GM19397 (cell line): ENCODE data around the gene ADGRG6.

Experiments used
- ATAC-seq: cut with Tn5 transposase; IDR thresholded peaks from one replicate; pipeline ENCODE4 v1.9.1; 2021; ENCODE audit warnings: mild to moderate bottlenecking, moderate library complexity; ENCODE audit not compliant: unreplicated experiment

ADGRG6 gene

DNA sequence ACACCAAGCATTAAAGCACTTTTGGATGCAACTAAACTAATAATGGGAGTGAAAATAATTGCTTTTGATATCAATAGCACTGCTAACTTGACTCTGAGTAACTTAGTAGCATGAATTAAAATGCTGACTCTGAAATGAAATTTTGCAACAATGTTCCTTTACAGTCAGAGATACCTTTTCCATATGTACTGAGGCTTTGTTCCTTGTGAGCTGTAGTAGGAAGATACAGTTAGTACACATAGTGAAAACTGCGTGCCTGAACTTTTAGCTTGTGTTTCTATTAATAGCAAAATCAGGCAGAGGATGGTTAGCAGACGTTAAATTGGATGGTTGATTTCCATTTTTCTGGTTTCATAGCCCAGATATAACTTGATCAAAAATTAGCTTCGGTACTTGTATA is 18.6 kb downstream of the ADGRG6 start:
- ATAC-seq: no peak

DNA sequence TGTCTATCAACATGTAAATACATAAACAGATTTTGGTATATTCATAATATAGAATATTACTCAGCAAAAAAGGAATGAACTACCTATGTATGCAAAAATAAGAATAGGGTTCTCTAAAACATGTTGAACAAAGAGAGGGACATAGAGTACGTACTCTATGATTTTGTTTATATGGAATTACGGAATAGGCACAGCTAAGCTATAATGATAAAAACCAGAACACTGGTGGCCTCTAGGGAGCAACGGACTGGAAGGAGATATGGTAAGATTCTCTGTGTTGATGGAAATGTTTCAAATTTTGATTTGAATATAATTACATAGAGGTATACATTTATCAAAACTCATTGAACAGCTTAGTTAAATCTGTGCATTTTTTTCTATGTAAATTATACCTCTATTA is 19.6 kb downstream of the ADGRG6 start:
- ATAC-seq: no peak

DNA sequence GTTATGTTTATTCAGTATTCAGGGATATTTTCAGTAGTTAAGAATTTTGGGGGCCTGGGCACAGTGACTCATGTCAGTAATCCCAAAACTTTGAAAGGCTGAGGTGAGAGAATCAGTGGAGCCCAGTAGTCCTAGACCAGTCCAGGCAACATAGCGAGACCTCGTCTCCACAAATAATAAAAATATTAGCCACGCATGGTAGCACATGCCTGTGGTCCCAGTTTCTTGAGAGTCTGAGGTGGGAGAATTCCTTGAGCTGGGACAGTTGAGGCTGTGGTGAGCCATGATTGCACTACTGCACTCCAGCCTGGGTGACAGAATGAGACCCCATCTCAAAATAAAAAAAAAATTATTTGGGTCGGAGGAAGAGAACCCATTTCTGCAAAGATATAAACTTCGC is 20.3 kb downstream of the ADGRG6 start:
- ATAC-seq: no peak

DNA sequence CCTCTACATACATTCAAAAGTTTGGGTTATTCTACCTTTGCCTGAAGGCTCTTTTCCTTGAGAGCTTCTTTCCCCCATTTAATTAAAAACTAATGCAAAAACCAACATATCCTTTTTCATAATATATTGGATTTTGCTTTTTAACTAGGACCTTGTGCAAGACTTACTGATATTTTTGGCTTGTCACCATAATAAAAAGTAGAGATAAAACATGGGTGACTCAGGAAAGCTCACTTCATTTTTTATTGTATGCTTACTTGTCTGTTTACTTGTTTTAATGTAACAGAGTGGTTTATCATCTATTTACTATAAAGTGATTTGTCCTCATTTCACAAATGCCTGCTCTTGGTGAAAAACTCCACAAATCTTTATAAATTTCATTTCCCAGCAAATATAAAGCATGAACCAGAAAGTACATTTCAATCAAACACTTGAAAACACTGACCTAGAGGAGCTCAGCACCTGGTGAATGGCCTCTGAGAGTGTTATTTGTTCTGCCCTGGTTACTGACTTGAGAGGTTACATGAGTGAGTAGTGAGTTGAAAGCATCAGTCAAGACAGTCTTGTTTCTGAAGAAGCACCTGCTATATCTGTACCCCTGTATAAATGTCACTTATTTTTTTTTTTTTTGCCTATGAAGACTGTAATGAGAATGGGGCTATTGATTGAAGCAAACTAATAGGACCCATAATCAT is 20.8 kb downstream of the ADGRG6 start:
- no peak for ATAC-seq

DNA sequence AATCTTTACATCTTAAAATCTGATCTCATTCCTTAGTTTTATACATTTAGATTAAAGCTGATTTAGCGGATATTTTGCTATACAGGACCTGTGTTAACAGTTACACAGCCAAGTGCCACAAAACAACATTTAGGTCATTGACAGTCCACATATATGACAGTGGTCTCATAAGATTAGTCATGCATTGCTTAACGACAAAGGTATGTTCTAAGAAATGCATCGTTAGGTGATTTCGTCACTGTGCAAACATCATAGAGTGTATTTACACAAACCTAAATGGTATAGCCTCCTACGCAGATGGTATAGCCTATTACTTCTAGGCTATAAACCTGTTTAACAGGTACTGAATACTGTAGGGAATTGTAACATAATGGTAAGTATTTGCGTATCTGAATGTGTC is 21.6 kb downstream of the ADGRG6 start:
- ATAC-seq: no peak

DNA sequence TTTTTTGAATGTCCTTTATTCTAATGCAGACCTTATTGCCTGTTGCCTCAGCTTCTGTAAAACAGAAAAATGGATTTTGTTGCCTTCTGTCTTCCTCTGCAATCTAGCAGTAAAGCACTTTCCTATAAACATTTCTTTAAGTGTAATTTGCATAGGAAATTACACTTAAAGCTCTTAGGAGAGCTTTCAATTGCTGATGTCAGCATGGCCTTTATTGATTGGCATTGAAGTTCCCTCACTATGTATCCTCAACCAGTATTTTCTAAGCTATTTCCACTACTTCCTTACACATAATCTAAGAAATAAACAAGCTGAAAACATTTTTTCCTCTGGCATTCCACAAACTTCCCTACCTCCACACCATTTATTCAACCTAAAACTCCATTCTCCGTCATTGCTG is 22.3 kb downstream of the ADGRG6 start:
- ATAC-seq: no peak

DNA sequence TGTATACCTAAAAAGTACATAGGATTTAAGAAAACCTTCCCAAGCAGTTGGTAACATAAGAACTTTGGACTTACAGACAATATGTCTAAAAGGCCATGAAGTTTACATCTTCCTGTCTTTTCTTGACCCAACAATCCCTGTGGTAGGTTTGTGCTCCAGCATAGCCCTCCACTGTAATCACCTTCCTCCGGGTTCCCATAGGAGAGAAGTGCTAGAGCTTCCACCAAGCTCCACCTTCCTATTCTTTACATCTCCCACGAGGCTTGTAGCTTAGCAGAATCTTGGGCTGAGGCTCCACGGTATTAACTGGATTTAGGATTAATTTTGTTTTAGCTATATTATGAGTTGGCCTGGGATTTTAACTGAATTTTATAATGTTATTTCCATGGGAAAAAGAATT is 23.3 kb downstream of the ADGRG6 start:
- no peak for ATAC-seq

DNA sequence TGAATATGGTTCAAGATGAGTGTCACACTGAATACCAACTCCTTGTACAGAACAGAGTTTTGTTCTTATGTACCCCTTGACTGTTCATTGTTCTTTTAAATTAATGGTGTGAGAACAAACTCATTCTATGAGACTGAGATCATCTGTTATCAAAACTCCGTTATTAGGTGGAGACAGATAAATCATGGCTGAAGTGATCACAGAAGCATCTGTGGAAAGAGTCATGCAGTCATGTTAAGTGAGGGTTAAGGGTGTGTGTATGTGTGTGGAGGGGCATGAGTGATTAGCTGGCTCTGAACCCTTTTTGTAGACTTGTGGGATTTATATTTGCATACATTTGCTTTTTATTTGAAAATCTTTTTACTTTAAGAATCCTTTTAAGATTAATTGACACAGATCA is 24.7 kb downstream of the ADGRG6 start:
- ATAC-seq: no peak

DNA sequence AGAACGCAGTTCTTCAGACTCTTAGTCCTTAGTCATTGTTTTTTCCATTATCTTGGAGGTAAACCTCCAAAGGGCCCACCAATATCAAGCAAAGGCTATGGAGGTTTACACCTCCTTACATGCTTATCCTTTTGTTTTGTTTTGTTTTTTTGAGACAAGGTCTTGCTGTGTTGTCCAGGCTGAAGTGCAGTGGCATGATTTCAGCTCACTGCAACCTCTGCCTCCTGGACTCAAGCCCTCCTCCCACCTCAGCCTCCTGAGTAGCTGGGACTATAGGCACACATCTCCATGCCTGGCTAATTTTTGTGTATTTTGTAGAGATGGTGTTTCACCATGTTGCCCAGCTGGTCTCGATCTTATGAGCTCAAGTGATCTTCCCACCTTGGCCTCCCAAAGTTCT is 26.3 kb downstream of the ADGRG6 start:
- ATAC-seq: no peak

DNA sequence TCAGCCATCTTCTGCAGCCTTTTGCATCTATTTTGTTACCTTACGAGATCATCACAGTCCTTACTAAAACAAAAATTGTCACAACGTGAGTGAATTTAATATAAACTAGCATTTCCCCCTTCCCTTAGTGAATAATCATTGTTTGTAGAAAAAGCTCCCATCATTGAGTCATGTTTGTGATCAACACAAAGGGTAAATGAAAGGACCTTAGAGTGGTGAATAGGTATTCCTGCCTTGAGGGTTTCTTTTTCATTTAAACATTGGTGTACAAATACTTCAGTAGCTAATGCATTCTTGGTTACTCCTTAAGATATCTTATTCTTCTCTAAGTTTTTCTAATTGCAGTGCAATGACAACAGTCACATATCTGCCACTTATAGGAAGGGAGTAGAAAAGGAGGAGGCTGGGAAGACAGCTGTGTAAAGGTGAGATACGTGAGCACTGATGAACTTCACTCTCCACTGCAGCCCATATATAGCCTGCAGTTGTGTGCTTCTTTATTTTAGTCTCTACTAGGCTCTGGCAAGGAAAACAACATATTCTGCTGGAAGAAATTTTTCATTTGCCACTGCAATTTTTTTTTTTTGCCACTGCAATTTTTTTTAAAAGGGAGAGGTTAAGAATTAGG is 27.8 kb downstream of the ADGRG6 start:
- ATAC-seq: no peak

DNA sequence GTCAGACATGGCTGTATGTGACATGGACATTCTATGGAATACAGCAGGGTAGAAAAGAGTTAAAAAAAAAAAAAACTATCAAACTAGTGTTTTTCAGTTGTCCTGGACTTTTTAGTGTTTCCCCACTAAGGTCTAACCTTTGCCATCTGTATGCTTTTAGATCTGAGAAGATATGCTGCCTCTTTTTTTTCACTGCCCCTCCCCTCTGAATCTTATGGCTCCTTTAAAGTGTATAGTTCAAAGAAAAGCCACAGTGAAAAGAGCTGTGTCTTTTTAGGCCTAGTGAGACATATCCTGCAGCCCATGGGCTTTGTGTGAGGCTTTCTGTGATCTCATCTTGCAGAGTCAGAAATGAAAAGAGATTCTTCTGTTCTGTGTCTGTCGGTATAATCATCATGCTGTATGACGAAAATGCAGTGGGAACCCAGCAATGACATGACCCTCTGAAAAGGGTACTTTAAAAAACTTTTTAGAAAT is 29.3 kb downstream of the ADGRG6 start:
- no peak for ATAC-seq

DNA sequence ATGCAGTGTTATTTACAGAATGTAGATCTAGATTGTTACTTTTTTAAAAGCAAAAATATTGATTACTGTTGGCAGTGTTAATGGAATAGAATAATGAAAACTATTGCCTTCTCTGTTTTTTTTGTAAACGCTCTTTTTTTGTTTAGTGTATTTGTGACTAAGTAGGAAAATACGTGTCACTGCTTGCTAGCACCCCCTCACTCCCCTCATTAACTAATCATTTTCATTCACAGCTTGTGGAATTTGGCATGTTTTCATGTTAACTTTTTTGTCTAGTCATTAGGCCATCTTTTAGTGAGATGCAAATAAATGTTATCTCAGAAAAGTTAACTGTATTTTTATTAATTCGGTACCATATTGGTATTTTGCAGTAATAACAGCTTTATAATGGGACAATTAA is 29.8 kb downstream of the ADGRG6 start:
- no peak for ATAC-seq

DNA sequence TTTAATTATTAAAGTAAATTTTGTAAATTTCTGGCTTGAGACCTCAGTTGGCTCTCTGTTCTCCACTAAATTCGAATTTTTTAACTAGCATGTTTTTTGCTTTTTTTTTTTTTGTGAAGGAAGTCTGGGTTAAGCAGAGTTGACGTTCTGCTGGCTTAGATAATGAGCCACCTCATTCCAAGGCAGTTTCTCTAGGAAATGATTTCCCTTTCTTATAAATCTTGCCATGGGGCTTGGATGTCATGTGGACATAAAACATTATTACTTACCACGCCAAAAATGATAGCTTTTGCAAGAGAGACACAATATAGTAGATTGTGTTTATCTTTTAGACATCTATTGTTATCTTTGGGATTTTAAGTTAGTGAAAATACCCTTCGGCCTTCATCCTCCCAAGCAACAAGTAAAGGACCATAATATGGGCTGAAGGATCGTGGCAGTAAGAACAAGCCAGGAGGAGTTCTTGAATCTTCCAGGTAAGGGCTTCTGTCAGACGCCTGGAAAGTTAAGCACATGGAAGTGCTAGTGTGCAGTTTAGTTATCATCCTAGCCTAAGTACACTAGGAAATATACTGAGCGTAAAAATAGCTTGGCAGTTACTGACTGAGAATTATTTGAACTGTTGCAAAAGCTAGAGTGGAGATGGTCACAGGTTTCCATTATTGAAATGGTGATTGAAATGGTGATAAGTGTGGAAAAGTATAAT is 30.7 kb downstream of the ADGRG6 start:
- ATAC-seq: no peak

DNA sequence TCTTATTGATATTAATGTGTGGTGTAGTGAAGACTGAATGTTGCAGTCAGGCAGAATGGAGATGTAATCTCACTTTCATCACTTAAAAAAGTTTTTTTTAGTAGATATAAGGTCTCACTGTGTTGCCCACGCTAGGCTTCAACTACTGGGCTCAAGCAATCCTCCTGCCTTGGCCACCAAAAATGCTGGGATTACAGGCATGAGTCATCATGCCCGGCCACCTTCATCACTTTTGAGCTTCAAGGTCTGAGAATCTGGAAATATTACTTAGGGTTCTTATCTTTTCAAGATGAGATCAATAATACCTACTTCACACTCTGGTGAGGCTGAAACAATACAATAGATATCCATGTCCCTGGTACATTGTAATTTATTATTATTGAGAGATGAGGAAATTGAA is 31.6 kb downstream of the ADGRG6 start:
- ATAC-seq: no peak

DNA sequence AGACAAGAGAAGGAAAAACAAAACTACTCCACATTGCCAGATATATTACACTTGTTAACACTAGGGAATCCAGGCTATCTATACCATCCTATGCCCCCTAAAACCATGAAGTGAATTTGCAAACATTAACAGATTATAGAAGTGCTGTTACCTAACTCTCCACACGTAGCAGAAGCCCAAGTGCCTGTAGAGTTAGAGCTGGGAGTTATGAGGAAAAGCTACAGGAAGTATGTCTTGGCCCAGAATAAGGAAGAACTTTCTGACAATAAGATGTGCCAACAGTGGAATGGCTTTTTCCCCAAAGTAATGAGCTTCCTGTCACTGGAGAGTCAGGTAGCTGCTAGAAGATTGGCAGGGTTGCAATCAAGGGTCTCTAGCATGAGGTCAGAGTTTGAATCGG is 32.5 kb downstream of the ADGRG6 start:
- no peak for ATAC-seq

DNA sequence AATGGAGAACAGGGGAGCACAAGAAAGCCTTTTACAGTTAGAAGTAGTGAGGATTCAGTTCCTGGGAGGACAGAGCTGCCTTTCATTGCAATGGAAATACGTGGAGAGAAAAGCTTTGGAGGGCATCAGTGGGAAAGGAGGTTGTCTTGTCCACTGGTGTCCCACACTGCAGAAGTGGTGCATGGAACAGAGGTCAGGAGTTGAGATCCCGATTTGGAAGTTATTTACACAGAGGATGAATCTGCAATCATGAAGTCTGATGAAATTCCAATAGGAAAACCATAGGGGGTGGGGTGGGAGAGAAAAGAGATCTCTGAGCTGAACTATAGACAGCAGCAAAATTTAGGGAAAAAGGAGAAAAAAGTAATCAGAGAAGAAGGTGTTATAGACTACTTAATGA is 33.6 kb downstream of the ADGRG6 start:
- no peak for ATAC-seq

DNA sequence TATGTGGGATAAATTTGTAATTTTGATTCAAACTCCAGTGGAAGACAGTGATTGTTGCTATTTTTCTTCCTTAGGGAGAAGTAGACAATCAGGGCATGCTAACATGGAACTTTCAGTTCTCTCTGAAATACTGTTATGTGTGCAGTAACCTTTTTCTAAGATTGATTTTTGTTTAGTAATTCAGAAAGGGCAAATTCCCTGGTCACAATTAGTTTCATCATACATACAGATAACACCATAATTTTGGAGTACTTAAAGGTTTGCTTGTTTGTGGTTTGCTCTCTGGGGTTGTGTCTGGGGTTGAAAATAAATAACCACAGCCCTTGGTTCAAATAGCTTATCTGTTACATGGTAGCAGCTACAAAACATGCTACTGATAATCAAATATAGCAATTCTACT is 34.4 kb downstream of the ADGRG6 start:
- ATAC-seq: no peak

DNA sequence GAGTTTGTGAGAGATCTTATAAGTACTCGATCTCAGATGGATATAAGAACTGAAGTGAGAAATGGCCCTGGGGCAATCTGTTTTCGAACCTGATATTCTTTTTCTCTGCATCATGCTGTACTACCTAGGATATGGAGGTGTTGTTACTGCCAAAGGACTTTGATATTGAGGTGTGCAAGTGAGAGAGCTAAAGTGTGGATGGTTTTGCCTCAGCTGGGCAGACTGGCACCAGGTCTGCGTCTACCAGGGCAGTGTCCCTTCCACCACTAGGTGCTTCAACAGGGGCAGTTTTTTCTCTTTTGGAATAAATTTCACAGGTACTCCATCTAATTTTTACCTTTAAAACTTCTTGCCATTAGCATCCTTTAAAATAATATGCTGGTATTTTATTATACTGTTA is 35.0 kb downstream of the ADGRG6 start:
- ATAC-seq: no peak

DNA sequence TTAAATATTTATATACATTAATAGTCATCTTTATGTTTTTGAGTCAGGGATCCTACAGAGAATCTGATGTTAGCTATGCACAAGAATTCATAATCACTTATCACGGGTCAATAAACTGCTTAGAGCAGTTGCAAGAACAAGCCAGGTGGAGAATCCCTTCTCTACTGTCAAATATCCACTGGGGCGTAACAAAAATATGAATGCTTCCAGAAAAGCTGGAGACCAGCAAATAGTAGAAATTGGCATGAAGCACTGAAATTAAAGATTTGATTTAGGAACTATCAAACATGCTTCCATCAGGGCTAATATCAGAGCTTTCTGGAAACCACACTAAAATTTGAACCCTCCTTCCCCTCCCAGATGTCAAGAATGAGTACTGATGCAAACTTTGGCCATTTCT is 37.3 kb downstream of the ADGRG6 start:
- no peak for ATAC-seq

DNA sequence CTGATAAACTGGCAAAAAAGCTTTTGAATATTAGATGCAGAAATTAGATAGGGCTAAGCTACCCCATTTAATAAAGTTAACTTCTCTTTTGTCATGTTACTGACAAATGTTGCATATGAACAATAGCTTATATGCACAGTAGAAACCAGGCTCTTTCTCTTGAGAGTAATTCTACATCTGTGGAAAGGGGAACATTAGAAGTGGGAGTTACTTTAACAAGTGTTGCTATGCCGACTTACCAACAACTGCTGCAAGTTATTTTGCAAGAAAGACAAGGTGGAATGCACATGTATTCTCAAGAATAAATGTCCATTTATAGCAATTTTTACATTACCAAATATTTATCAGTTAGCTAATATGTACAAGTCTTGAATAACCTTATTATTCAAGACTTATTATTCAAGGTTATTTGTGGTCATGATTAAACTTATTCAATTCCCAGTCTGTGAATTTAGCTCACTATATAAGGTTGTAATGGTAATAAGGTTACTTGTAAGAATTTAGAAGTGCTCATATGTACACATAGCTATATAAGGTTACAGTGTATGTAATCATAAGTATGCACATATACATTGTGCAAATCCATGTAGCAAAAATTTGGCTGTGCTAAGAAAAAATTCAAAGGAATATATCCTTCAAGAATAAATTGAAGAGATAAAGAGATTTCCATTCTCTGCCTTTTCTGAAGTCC is 38.3 kb downstream of the ADGRG6 start:
- ATAC-seq: no peak

DNA sequence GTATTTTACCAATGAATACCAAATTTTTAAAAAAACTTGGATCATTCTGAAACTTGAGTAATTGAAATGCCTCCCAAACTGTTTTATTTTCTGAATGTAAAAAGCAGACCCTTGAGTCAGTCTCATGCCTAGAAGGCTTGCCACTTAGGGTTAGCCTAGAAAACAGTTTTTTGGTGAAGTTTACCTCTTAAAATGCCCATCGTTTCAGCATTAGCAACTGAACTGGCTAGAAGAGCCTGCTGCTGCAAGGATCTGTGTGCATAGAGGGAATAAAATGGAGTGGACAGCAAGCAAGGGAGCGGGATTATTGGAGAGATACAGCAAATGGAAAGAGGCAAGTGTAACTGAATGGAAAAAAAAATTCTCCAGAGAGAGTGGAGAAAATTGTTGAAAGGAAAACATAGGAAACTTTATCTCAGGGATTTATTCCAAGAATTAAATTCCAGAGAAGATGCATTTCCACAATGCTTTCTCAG is 40.1 kb downstream of the ADGRG6 start:
- ATAC-seq: no peak

DNA sequence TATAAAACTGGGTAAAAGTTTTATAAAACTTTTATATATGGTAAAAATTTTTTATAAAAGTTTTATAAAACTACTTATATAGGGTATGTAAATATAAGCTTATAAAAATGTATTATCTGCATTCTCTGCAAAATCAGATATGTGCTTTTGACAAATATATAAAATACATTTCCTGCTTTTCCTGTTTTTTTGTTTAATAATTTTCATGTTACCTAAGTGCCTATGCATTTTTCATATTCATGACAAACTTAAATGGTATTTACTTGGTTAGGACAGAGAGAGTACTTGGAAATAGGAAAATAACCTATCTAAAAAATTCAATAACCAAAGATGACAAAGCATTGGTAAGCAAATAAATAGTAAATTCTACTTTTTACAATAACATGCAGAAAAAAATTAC is 41.2 kb downstream of the ADGRG6 start:
- ATAC-seq: no peak
